ENCODE measurements around the gene CDK19.

GRCh38 chr6:110841266-110841665, 26.0 kb upstream of the CDK19 start:
- TF ChIP-seq, protein P1, sequence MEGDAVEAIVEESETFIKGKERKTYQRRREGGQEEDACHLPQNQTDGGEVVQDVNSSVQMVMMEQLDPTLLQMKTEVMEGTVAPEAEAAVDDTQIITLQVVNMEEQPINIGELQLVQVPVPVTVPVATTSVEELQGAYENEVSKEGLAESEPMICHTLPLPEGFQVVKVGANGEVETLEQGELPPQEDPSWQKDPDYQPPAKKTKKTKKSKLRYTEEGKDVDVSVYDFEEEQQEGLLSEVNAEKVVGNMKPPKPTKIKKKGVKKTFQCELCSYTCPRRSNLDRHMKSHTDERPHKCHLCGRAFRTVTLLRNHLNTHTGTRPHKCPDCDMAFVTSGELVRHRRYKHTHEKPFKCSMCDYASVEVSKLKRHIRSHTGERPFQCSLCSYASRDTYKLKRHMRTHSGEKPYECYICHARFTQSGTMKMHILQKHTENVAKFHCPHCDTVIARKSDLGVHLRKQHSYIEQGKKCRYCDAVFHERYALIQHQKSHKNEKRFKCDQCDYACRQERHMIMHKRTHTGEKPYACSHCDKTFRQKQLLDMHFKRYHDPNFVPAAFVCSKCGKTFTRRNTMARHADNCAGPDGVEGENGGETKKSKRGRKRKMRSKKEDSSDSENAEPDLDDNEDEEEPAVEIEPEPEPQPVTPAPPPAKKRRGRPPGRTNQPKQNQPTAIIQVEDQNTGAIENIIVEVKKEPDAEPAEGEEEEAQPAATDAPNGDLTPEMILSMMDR (IDR thresholded peaks at IDR 0.05) = no peak
- no peak for TF ChIP-seq POLR2A (IDR thresholded peaks at IDR 0.05)
